Measurements from ENCODE around the gene CCDC63. TPM values are rescaled to one million over a fixed set of nuclear protein-coding genes. Genes with fewer than 3 reads are reported as not detected.
A peak's percentile ranks its signal among the peaks of the same experiment; 100 is the strongest.

The CCDC63 gene
- polyA plus RNA-seq, 1 donor = not detected

- Histone ChIP-seq H3K27ac (ENCODE audit: low read length) (no peak overlapping the region), H3K9me3 (ENCODE audit: control insufficient read depth, low read depth, low read length) (no peaks in the 10 kb centered on the region), H3K27me3 (ENCODE audit: control insufficient read depth, insufficient read depth, low read length) (peaks cover 9% of the 10 kb centered on the region), H3K4me1 (ENCODE audit: control insufficient read depth, insufficient read depth, low read length) (no peaks in the 10 kb centered on the region), H3K36me3 (ENCODE audit: control insufficient read depth, insufficient read depth, low read length) (no peaks in the 10 kb centered on the region), H3K4me3 (ENCODE audit: low read length) (no peak overlapping the region)
- WGBS (ENCODE audit: insufficient coverage, low lambda C conversion rate) = no CpG with 5 or more reads among the region's 1 CpG
- no peak for DNase-seq
These were observed 30.0 kb upstream of the CCDC63 start for GRCh38 chr12:110816779-110817178.

GRCh38 chr12:110818511-110818910 is 28.3 kb upstream of the CCDC63 start:
- no peak overlapping the region for H3K4me3 ChIP-seq (ENCODE audit: low read length)
- H3K9me3 ChIP-seq (ENCODE audit: control insufficient read depth, low read depth, low read length) = no peaks in the 10 kb centered on the region
- H3K27ac ChIP-seq (ENCODE audit: low read length) = no peak overlapping the region
- no peaks in the 10 kb centered on the region for H3K36me3 ChIP-seq (ENCODE audit: control insufficient read depth, insufficient read depth, low read length)
- no peaks in the 10 kb centered on the region for H3K4me1 ChIP-seq (ENCODE audit: control insufficient read depth, insufficient read depth, low read length)
- WGBS (ENCODE audit: insufficient coverage, low lambda C conversion rate) = no CpG with 5 or more reads among the region's 5 CpGs
- no peak for DNase-seq
- peaks cover under 1% of the 10 kb centered on the region for H3K27me3 ChIP-seq (ENCODE audit: control insufficient read depth, insufficient read depth, low read length)

GRCh38 chr12:110819150-110819549 is 27.6 kb upstream of the CCDC63 start:
- Histone ChIP-seq H3K27me3 (ENCODE audit: control insufficient read depth, insufficient read depth, low read length) (no peaks in the 10 kb centered on the region), H3K4me3 (ENCODE audit: low read length) (no peak overlapping the region), H3K36me3 (ENCODE audit: control insufficient read depth, insufficient read depth, low read length) (no peaks in the 10 kb centered on the region), H3K9me3 (ENCODE audit: control insufficient read depth, low read depth, low read length) (no peaks in the 10 kb centered on the region), H3K27ac (ENCODE audit: low read length) (no peak overlapping the region), H3K4me1 (ENCODE audit: control insufficient read depth, insufficient read depth, low read length) (no peaks in the 10 kb centered on the region)
- no peak for DNase-seq
- WGBS (ENCODE audit: insufficient coverage, low lambda C conversion rate) = no CpG with 5 or more reads among the region's 3 CpGs

- Histone ChIP-seq H3K36me3 (ENCODE audit: control insufficient read depth, insufficient read depth, low read length) (no peaks in the 10 kb centered on the region), H3K27ac (ENCODE audit: low read length) (no peak overlapping the region), H3K9me3 (ENCODE audit: control insufficient read depth, low read depth, low read length) (no peaks in the 10 kb centered on the region), H3K27me3 (ENCODE audit: control insufficient read depth, insufficient read depth, low read length) (peaks cover under 1% of the 10 kb centered on the region), H3K4me1 (ENCODE audit: control insufficient read depth, insufficient read depth, low read length) (no peaks in the 10 kb centered on the region), H3K4me3 (ENCODE audit: low read length) (no peak overlapping the region)
- DNase-seq = no peak
- WGBS (ENCODE audit: insufficient coverage, low lambda C conversion rate) = no CpG with 5 or more reads among the region's 5 CpGs
These were observed 27.1 kb upstream of the CCDC63 start for GRCh38 chr12:110819646-110820045.

GRCh38 chr12:110821917-110822316 is 24.9 kb upstream of the CCDC63 start:
- Histone ChIP-seq H3K27ac (ENCODE audit: low read length) (no peak overlapping the region), H3K4me1 (ENCODE audit: control insufficient read depth, insufficient read depth, low read length) (no peaks in the 10 kb centered on the region), H3K36me3 (ENCODE audit: control insufficient read depth, insufficient read depth, low read length) (no peaks in the 10 kb centered on the region), H3K27me3 (ENCODE audit: control insufficient read depth, insufficient read depth, low read length) (peaks cover 5% of the 10 kb centered on the region), H3K9me3 (ENCODE audit: control insufficient read depth, low read depth, low read length) (no peaks in the 10 kb centered on the region), H3K4me3 (ENCODE audit: low read length) (no peak overlapping the region)
- no CpG with 5 or more reads among the region's 3 CpGs for WGBS (ENCODE audit: insufficient coverage, low lambda C conversion rate)
- no peak for DNase-seq

- Histone ChIP-seq H3K36me3 (ENCODE audit: control insufficient read depth, insufficient read depth, low read length) (no peaks in the 10 kb centered on the region), H3K4me1 (ENCODE audit: control insufficient read depth, insufficient read depth, low read length) (no peaks in the 10 kb centered on the region), H3K4me3 (ENCODE audit: low read length) (no peak overlapping the region), H3K27me3 (ENCODE audit: control insufficient read depth, insufficient read depth, low read length) (peaks cover 5% of the 10 kb centered on the region), H3K9me3 (ENCODE audit: control insufficient read depth, low read depth, low read length) (no peaks in the 10 kb centered on the region), H3K27ac (ENCODE audit: low read length) (no peak overlapping the region)
- WGBS (ENCODE audit: insufficient coverage, low lambda C conversion rate) = no CpG with 5 or more reads among the region's 10 CpGs
- DNase-seq = no peak
These were observed 23.9 kb upstream of the CCDC63 start for GRCh38 chr12:110822821-110823415.

- Histone ChIP-seq H3K27me3 (ENCODE audit: control insufficient read depth, insufficient read depth, low read length) (peaks cover 5% of the 10 kb centered on the region), H3K36me3 (ENCODE audit: control insufficient read depth, insufficient read depth, low read length) (no peaks in the 10 kb centered on the region), H3K27ac (ENCODE audit: low read length) (no peak overlapping the region), H3K4me3 (ENCODE audit: low read length) (no peak overlapping the region), H3K4me1 (ENCODE audit: control insufficient read depth, insufficient read depth, low read length) (no peaks in the 10 kb centered on the region), H3K9me3 (ENCODE audit: control insufficient read depth, low read depth, low read length) (no peaks in the 10 kb centered on the region)
- DNase-seq = no peak
- 88% methylated on average over 2 of the region's 2 CpGs for whole genome bisulfite sequencing (ENCODE audit: insufficient coverage, low lambda C conversion rate)
These were observed 22.4 kb upstream of the CCDC63 start for GRCh38 chr12:110824342-110824741.

GRCh38 chr12:110825530-110825929 is 21.3 kb upstream of the CCDC63 start:
- no CpG with 5 or more reads among the region's 4 CpGs for WGBS (ENCODE audit: insufficient coverage, low lambda C conversion rate)
- no peak overlapping the region for H3K4me3 ChIP-seq (ENCODE audit: low read length)
- no peak for DNase-seq
- H3K36me3 ChIP-seq (ENCODE audit: control insufficient read depth, insufficient read depth, low read length) = no peaks in the 10 kb centered on the region
- no peaks in the 10 kb centered on the region for H3K4me1 ChIP-seq (ENCODE audit: control insufficient read depth, insufficient read depth, low read length)
- no peak overlapping the region for H3K27ac ChIP-seq (ENCODE audit: low read length)
- peaks cover 5% of the 10 kb centered on the region for H3K27me3 ChIP-seq (ENCODE audit: control insufficient read depth, insufficient read depth, low read length)
- no peaks in the 10 kb centered on the region for H3K9me3 ChIP-seq (ENCODE audit: control insufficient read depth, low read depth, low read length)

GRCh38 chr12:110826592-110827200 is 20.1 kb upstream of the CCDC63 start:
- H3K27ac ChIP-seq (ENCODE audit: low read length) = no peak overlapping the region
- no peaks in the 10 kb centered on the region for H3K36me3 ChIP-seq (ENCODE audit: control insufficient read depth, insufficient read depth, low read length)
- no peaks in the 10 kb centered on the region for H3K9me3 ChIP-seq (ENCODE audit: control insufficient read depth, low read depth, low read length)
- H3K4me1 ChIP-seq (ENCODE audit: control insufficient read depth, insufficient read depth, low read length) = no peaks in the 10 kb centered on the region
- H3K27me3 ChIP-seq (ENCODE audit: control insufficient read depth, insufficient read depth, low read length) = peaks cover 5% of the 10 kb centered on the region
- WGBS (ENCODE audit: insufficient coverage, low lambda C conversion rate) = no CpG with 5 or more reads among the region's 14 CpGs
- H3K4me3 ChIP-seq (ENCODE audit: low read length) = no peak overlapping the region
- DNase-seq = peak; percentile 63 to 71

GRCh38 chr12:110829308-110829707 is 17.5 kb upstream of the CCDC63 start:
- Histone ChIP-seq H3K27ac (ENCODE audit: low read length) (no peak overlapping the region), H3K27me3 (ENCODE audit: control insufficient read depth, insufficient read depth, low read length) (peaks cover 5% of the 10 kb centered on the region), H3K9me3 (ENCODE audit: control insufficient read depth, low read depth, low read length) (no peaks in the 10 kb centered on the region), H3K4me1 (ENCODE audit: control insufficient read depth, insufficient read depth, low read length) (no peaks in the 10 kb centered on the region), H3K36me3 (ENCODE audit: control insufficient read depth, insufficient read depth, low read length) (no peaks in the 10 kb centered on the region), H3K4me3 (ENCODE audit: low read length) (no peak overlapping the region)
- DNase-seq = no peak
- no CpG with 5 or more reads among the region's 10 CpGs for WGBS (ENCODE audit: insufficient coverage, low lambda C conversion rate)

GRCh38 chr12:110836291-110836690 is 10.5 kb upstream of the CCDC63 start:
- Histone ChIP-seq H3K36me3 (ENCODE audit: control insufficient read depth, insufficient read depth, low read length) (no peaks in the 10 kb centered on the region), H3K27ac (ENCODE audit: low read length) (no peak overlapping the region), H3K4me1 (ENCODE audit: control insufficient read depth, insufficient read depth, low read length) (no peaks in the 10 kb centered on the region), H3K9me3 (ENCODE audit: control insufficient read depth, low read depth, low read length) (no peaks in the 10 kb centered on the region), H3K4me3 (ENCODE audit: low read length) (no peak overlapping the region), H3K27me3 (ENCODE audit: control insufficient read depth, insufficient read depth, low read length) (no peaks in the 10 kb centered on the region)
- WGBS (ENCODE audit: insufficient coverage, low lambda C conversion rate) = 90% methylated on average over 2 of the region's 4 CpGs
- DNase-seq = no peak
